H54 (cell line): ENCODE measurements around the gene EVI2A.
"Not testable (repeated sequence)": the region's sequence is repeated elsewhere in the genome, so short reads cannot be mapped to it uniquely, and the experiment has no call there.

Experiments used
- DNase-seq: peaks from one replicate; pipeline ENCODE4 v3.0.0; 2011; ENCODE audit warnings: low spot score, mixed read lengths; ENCODE audit not compliant: insufficient read length
- FAIRE-seq: peaks from 3 replicates; lab custom pipeline; 2011; peaks lifted over from hg19 to GRCh38; lab: Jason Lieb, UNC
- POLR2A ChIP-seq: IDR thresholded peaks from 2 replicates; pipeline ENCODE4 v1.6.1; 2011; ENCODE audit warnings: low read depth, mild to moderate bottlenecking, low read length

Gene EVI2A, protein sequence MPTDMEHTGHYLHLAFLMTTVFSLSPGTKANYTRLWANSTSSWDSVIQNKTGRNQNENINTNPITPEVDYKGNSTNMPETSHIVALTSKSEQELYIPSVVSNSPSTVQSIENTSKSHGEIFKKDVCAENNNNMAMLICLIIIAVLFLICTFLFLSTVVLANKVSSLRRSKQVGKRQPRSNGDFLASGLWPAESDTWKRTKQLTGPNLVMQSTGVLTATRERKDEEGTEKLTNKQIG

DNA sequence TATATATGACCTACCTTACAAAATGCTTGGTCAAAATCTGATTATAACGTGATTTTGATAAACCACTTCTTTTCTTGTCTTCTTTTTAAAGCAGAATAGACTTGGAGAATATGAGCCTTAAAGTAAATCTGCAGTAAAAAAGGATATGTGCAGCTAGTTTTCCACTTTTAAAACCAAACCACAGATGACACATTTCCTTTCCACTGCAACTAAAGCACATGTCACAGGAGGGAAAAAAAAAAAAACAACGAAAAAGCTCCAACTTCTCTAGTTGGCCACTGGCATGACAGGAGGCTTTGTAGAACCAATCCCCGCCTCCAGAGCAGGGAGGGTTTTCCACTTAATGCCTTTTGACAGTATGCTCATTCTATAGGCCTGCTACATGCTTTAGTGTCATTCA, at the start of gene EVI2A:
TSS of gene EVI2A (minus strand) at position 142 of the 400 bp plus-strand sequence. CDS start 2,609 bp downstream, outside the sequence.
- DNase-seq (peak; percentile 20), FAIRE-seq (peak; percentile 97)
- TF ChIP-seq POLR2A, result no peak

DNA sequence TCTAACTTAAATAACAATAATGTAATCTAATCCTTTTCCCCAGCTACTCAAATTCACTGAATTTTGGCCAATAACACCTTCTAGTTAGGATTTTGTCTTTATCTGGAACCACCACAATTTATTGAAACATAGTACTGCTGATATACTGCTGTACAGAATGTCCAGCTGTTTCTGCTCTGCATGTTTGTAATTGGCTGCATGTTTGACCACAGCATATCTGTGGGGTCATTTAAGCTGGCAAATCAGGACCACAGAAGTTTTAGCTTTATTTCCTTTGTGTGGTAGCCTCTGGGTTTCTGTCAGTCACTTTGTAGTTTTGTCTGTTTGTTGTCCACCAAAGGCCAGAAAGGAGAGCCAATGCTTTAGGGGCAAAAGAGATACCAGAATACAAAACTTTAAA, 47.8 kb upstream of the EVI2A start:
- FAIRE-seq (no peak), DNase-seq (no peak)
- no peak for TF ChIP-seq POLR2A

DNA sequence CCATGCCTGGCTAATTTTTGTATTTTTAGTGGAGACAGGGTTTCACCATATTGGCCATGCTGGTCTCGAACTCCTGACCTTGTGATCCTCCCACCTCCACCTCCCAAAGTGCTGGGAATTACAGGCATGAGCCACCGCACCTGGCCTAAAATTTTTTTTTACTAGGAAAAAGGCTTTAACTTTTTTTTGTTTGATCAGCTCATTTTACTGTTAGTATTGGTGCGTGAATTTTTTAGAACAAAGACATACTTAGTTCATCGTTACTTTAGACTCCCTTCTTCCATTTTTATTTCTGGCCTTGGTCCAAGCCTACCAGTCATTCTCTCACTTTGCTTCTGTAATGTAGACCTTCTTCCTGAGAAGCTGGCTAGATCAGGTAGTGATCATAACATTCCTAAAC, 44.7 kb upstream of the EVI2A start:
- FAIRE-seq, result no peak
- TF ChIP-seq POLR2A, result no peak
- DNase-seq, result no peak

DNA sequence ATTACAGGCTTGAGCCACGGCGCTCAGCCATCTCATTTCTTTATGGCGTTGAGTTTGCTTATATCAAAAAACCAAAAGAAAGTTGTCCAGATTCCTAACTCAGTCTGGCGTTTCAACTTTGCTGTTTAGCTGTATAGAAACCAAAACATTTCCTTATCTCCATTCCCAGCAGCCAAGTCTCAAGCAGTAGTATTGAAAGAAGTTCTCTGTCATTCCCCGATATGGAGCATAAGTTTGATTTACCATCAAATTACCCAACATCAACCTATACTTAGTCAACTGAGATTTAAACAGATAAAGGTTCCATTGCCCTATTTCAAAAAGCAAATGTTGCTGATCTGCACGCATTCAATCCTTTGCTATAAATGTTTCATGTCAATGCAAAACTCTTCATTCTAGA, 42.6 kb upstream of the EVI2A start:
- DNase-seq (no peak), FAIRE-seq (no peak)
- TF ChIP-seq POLR2A, result no peak

DNA sequence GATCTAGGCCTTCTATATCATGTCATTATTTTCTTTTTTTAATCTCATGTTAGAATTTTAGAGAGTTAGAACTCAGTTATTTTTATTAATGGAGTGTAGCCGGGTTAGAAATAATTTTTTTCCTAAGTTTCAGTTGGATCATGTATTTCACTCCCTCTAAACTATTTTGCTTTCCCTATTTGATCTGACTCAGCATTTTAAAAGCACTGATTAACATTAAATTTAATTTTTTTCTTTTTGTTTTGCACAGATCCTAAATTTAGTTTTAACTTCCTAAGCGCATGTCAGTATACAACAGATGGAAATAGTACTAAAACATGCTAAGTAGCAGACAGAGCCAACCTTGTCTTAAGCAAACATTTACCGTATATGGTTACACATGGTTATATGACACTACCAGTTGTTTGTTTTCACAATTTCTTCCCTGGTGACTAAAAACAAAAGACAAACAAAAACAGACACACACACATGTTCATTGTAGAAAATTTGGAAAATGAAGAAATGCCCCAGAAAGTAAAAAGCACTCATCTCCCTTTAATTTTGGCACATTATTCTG, 36.5 kb upstream of the EVI2A start:
- no peak for TF ChIP-seq POLR2A
- FAIRE-seq, result no peak
- no peak for DNase-seq

DNA sequence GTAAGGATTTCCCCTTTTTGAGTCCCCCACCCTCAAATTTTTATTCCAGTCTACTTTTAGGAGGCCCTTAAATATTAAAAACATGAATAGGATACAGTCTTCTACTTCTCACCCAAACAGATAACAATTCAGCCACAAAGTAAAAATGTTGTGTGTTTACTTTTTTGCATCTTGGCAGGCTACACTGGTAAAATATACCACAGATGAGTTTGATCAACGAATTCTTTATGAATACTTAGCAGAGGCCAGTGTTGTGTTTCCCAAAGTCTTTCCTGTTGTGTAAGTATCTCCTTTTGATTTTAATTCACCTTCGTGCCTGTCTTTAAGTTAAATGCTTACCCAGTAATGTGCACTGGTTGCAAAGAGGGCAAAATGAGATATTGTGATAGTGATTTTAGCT, 35.7 kb upstream of the EVI2A start:
- FAIRE-seq (no peak), DNase-seq (no peak)
- TF ChIP-seq POLR2A, result no peak

DNA sequence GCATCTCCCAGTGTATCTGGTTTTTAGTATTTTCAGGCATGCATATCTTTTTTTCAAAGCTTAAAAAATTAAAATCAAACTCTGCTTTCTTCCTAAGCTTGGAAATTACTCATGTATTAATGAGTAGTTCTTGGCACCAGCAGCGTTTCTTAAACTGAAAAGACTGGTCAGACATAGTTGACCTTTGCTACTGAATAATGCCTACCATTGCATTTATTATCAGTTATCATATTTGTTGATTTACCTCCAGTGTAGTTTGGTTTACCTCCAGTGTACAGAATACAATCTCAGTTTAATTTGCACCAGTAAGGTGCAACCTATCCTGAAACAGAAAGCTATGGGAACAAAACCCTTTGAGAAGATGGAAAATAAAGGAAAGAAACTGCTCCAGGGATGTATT, 34.5 kb upstream of the EVI2A start:
- FAIRE-seq (no peak), DNase-seq (no peak)
- TF ChIP-seq POLR2A, result no peak

DNA sequence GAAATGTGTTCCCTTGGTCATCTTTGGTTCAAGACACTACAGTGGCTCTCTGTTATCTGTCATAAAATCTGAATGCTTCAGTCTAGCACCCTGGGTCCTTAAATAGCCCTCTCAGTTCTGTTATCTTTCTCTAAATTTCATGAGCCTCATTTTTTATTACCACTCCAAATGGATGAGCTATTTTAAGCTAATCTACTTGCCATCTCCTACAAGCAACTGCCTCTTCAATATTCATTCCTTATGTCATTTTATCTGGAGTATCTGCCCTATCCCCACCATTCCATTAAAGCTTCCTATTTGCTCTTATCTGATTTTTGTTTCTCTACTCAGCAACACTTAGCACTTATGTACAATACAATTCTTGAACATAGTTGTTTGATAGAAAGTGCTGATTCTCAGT, 28.0 kb upstream of the EVI2A start:
- FAIRE-seq (no peak), DNase-seq (no peak)
- TF ChIP-seq POLR2A, result no peak

DNA sequence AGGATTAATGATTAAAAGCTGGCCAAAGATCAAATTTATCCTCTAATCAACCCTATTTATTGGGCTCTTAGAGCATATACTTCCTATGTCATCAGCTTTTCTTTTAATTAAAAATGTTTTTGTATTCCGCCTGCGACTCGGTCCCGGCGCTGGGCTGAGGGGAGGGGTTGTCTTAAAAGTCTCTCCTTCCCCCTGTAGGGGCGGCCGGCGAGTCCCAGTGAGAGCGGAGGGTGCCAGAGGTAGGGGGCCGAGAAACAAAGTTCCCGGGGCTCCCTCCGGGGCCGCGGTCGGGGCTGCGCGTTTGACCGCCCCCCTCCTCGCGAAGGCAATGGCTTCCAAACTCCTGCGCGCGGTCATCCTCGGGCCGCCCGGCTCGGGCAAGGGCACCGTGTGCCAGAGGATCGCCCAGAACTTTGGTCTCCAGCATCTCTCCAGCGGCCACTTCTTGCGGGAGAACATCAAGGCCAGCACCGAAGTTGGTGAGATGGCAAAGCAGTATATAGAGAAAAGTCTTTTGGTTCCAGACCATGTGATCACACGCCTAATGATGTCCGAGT, 23.8 kb upstream of the EVI2A start:
- DNase-seq, FAIRE-seq: not testable (repeated sequence)

DNA sequence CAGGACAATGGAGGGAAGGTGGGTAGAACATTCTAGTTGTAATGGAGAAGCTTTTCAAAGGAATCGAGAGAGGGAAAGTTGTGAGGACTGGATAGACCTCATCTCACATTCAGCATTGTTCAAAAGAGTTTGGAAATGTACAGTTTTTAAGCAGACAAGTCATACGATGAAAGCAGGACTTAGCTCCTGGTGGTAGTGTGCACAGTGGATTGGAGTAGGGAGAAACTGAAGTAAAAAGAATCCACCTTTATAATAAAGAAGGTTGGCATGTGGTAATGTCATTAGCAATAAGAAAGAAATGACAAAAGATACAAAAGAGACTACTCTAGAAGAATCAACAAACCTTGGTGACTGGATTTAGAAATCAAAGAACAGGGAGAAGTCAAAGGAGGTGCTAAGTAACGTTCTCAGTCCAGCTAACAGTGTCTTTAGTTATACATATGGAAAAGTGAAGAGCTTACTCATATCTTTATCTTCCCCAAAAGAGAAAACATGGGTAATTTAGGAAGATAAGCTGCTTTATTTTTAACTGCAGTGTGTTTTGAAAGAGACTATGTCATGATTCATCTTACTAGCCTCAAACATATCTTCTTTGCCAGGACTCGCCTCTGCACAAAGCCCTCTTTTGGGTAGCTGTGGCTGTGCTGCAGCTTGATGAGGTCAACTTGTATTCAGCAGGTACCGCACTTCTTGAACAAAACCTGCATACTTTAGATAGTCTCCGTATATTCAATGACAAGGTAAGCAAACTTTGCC, 18.7 kb upstream of the EVI2A start:
- no peak for TF ChIP-seq POLR2A
- peak; percentile 58 for FAIRE-seq
- no peak for DNase-seq

DNA sequence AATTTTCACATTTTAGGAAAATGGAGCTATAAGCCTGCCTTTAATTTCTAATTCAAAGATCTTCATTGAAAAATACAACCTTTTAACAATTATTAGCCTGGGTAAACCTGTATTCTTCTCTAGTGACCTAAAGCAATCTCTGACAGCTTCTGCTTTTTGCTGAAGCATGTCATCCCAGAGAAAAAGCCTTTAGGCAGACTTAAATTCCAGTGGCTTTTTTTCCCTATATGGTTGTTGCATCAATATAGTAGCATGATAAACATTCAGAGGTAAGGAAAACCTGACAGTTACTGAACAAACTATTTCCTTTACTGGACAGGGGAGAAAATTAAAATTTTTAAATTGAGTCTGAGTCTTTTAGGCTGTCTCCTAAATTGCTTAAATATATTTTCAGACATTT, 7.8 kb upstream of the EVI2A start:
- FAIRE-seq, result no peak

DNA sequence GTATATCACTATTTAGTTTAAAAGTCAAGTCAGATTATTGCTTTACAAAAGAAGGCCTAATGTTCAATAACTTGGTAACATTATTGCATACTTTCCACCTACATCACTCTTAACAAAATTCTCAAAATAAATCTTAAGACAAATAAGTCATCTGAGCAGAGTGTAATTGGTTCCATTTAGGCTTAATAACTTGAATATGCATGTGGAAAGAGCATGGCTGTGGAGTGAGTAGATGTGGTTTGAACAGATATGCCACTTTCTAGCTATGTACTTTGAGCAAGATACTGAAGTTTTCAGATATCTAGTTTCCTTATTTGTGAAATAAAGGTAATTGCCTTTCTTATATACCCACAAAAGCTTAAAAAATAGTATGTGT, 6.7 kb upstream of the EVI2A start:
- DNase-seq, result no peak
- no peak for TF ChIP-seq POLR2A
- FAIRE-seq, result no peak

More for the DNA sequence above, 7.8 kb upstream of the EVI2A start:
- no peak for TF ChIP-seq POLR2A
- no peak for DNase-seq

DNA sequence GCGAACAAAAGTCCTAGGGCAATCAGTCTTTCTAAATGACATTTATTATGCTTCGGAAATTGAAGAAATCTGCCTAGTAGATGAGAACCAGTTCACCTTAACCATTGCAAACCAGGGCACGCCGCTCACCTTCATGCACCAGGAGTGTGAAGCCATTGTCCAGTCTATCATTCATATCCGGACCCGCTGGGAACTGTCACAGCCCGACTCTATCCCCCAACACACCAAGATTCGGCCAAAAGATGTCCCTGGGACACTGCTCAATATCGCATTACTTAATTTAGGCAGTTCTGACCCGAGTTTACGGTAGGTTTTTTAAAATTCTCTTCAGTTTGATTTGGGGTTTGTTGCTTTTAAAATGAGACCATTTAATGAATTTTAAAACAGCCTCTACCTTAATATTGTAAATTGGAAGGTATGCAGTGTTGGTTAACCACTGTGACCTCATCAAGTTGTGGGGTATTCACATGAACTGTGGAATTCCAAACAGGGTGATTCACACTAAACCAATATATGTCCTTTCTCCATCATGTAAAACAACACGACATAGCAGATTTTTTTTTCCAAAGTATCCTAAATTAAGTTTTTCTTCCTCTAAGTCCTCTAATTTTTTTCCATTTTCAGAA, 6.2 kb upstream of the EVI2A start:
- FAIRE-seq (peak; percentile 50), DNase-seq (no peak)
- no peak for TF ChIP-seq POLR2A

DNA sequence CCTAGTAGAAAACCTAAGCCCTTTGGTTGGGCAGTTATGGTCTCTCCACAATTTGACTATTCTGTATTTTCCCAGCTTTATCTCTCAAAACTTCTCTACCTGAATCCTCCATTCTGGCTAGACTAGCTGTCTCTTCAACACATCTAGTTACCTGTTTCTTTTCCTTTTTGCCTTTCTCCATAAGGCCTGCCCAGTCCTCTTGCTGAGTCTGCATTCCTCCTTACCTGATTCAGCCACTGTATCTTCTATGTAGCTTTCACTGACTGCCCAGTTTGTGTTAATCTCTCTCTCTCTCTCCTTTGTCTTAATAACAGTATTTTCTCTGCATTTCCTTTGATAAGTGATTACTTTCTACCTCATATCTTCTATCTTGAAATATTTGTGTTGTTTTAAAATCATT, 2.1 kb upstream of the EVI2A start:
- FAIRE-seq, result no peak

More for the DNA sequence above, 2.1 kb upstream of the EVI2A start:
- no peak for DNase-seq
- no peak for TF ChIP-seq POLR2A
